A549 (cell line): Measurements from ENCODE around the gene KANSL1. TPM values are rescaled to one million over a fixed set of nuclear protein-coding genes. Genes with fewer than 3 reads are reported as not detected.

ENCODE experiments used
- ATAC-seq, 2 experiments: fragments of 200-7000 bp in 1 of 2; fragments of >200 bp in 1 of 2; cut with Nextera tagmentation in 1 of 2; cut with Tn5 transposase in 1 of 2; 3 replicates each; pipeline versions ENCODE4 v1.8.0 to v1.9.1; 2018 to 2020; ENCODE audit warnings: mild to moderate bottlenecking in 1 of 2, moderate library complexity in 1 of 2
- CTCF ChIA-PET: fragments of 300-600 bp; sonication (Branson Sonifier 250); formaldehyde crosslinking; extraction: SDS; loops from one replicate; lab custom pipeline; 2021; ENCODE audit warnings: antibody characterized with exemption, inconsistent platforms; lab: Yijun Ruan, JAX
- POLR2A ChIA-PET: fragments of 350-600 bp; formaldehyde crosslinking; extraction: SDS; loops from one replicate; lab custom pipeline; 2021; ENCODE audit warnings: antibody characterized with exemption, inconsistent platforms; lab: Yijun Ruan, JAX
- DNase-seq, 2 experiments: peaks; one replicate each; pipeline versions ENCODE4 v3.0.0 to v3.0.0-alpha.2; 2011 to 2016; ENCODE audit warnings: low read depth in 1 of 2, low spot score in 1 of 2
- FAIRE-seq: peaks from 2 replicates; lab custom pipeline; 2011; peaks lifted over from hg19 to GRCh38; lab: Jason Lieb, UNC
- H3K27ac ChIP-seq, 2 experiments: fragments of >200 bp; sonication (Bioruptor Twin); formaldehyde crosslinking; 3 replicates each; pipeline ENCODE4 v1.5.1; 2016 to 2017
- H3K4me1 ChIP-seq: fragments of >200 bp; sonication (Bioruptor Twin); formaldehyde crosslinking; 3 replicates; pipeline ENCODE4 v1.6.1; 2016
- H3K4me2 ChIP-seq: fragments of >200 bp; sonication (Bioruptor Twin); formaldehyde crosslinking; 3 replicates; pipeline ENCODE4 v1.6.1; 2016
- H3K4me3 ChIP-seq: fragments of >200 bp; sonication (Bioruptor Twin); formaldehyde crosslinking; 3 replicates; pipeline ENCODE4 v1.5.1; 2016
- H3K9me3 ChIP-seq: fragments of >200 bp; sonication (Bioruptor Twin); formaldehyde crosslinking; 3 replicates; pipeline ENCODE4 v1.6.1; 2016
- CBX2 ChIP-seq: fragments of 200-600 bp; sonication (generic); IDR thresholded peaks from 2 replicates; pipeline ENCODE4 v1.6.1; 2016; ENCODE audit warnings: low read depth, mild to moderate bottlenecking, borderline replicate concordance
- CBX8 ChIP-seq: fragments of 200-600 bp; sonication (generic); IDR thresholded peaks from 2 replicates; pipeline ENCODE4 v1.6.1; 2016
- EHF ChIP-seq: fragments of 250-450 bp; sonication (Bioruptor Pico); IDR thresholded peaks from 2 replicates; pipeline ENCODE4 v1.5.0; 2020; ENCODE audit warnings: mild to moderate bottlenecking
- FOSB ChIP-seq: fragments of 250-450 bp; sonication (Bioruptor Pico); IDR thresholded peaks from 2 replicates; pipeline ENCODE4 v1.5.0; 2020; ENCODE audit warnings: mild to moderate bottlenecking, moderate library complexity
- FOSL2 ChIP-seq, 2 experiments: fragments of 450-650 bp in 1 of 2; fragments of >200 bp in 1 of 2; sonication (Bioruptor Twin) in 1 of 2; formaldehyde crosslinking; IDR thresholded peaks; 2 replicates each; pipeline versions ENCODE4 v1.5.0 to v1.6.1; 2016 to 2020; ENCODE audit warnings: mild to moderate bottlenecking in 1 of 2, moderate library complexity in 1 of 2
- FOXS1 ChIP-seq: fragments of 250-450 bp; sonication (Bioruptor Pico); IDR thresholded peaks from 2 replicates; pipeline ENCODE4 v1.5.0; 2020; ENCODE audit warnings: mild to moderate bottlenecking, moderate library complexity
- GATA3 ChIP-seq: IDR thresholded peaks from 2 replicates; pipeline ENCODE4 v1.6.1; 2012; ENCODE audit warnings: borderline replicate concordance
- HDAC2 ChIP-seq: fragments of 200-600 bp; sonication (generic); IDR thresholded peaks from 2 replicates; pipeline ENCODE4 v1.6.1; 2016
- HEYL ChIP-seq: fragments of 250-450 bp; sonication (Bioruptor Pico); IDR thresholded peaks from 2 replicates; pipeline ENCODE4 v1.8.0; 2021; ENCODE audit warnings: mild to moderate bottlenecking, moderate library complexity
- HOXA7 ChIP-seq: fragments of 250-450 bp; sonication (Bioruptor Pico); IDR thresholded peaks from 2 replicates; pipeline ENCODE4 v1.5.0; 2020; ENCODE audit warnings: mild to moderate bottlenecking, moderate library complexity
- HOXB5 ChIP-seq: fragments of 250-450 bp; sonication (Bioruptor Pico); IDR thresholded peaks from 2 replicates; pipeline ENCODE4 v1.5.0; 2020; ENCODE audit warnings: mild to moderate bottlenecking, moderate library complexity
- JUN ChIP-seq, 2 experiments: fragments of >200 bp; sonication (Bioruptor Twin); formaldehyde crosslinking; IDR thresholded peaks; 2 replicates in 1 of 2; 3 replicates in 1 of 2; pipeline ENCODE4 v1.6.1; 2016 to 2017
- JUNB ChIP-seq: fragments of >200 bp; sonication (Bioruptor Twin); formaldehyde crosslinking; IDR thresholded peaks from 2 replicates; pipeline ENCODE4 v1.6.1; 2016
- KDM5A ChIP-seq: fragments of 200-600 bp; sonication (generic); IDR thresholded peaks from 2 replicates; pipeline ENCODE4 v1.6.1; 2016; ENCODE audit warnings: antibody characterized with exemption, mild to moderate bottlenecking
- MAFK ChIP-seq: fragments of 450-650 bp; IDR thresholded peaks from 2 replicates; pipeline ENCODE4 v1.6.1; 2014; ENCODE audit not compliant: partially characterized antibody
- MYC ChIP-seq: IDR thresholded peaks from 2 replicates; pipeline ENCODE4 v1.6.1; 2012; ENCODE audit warnings: mild to moderate bottlenecking, inconsistent platforms, low read length, improper control_type of control experiment, borderline replicate concordance
- NFE2L2 ChIP-seq: fragments of 150-350 bp; conservative IDR thresholded peaks from 2 replicates; pipeline ENCODE4 v1.6.1; 2014; ENCODE audit warnings: low read length
- NPAS2 ChIP-seq: fragments of 250-450 bp; sonication (Bioruptor Pico); IDR thresholded peaks from 2 replicates; pipeline ENCODE4 v1.8.0; 2022; ENCODE audit warnings: mild to moderate bottlenecking, moderate library complexity, borderline replicate concordance
- NR3C1 ChIP-seq: fragments of >200 bp; sonication (Bioruptor Twin); formaldehyde crosslinking; IDR thresholded peaks from 3 replicates; pipeline ENCODE4 v1.6.1; 2017
- PHF8 ChIP-seq: fragments of 200-600 bp; sonication (generic); IDR thresholded peaks from 2 replicates; pipeline ENCODE4 v1.6.1; 2016; ENCODE audit warnings: low read depth, mild to moderate bottlenecking, antibody characterized with exemption, moderate library complexity, borderline replicate concordance
- POLR2A ChIP-seq: IDR thresholded peaks from 2 replicates; pipeline ENCODE4 v1.6.1; 2012; ENCODE audit warnings: mild to moderate bottlenecking, low read length
- POLR2AphosphoS2 ChIP-seq: conservative IDR thresholded peaks from 2 replicates; pipeline ENCODE4 v1.6.1; 2012; ENCODE audit warnings: low read length, improper control_type of control experiment, inconsistent platforms
- RARB ChIP-seq: fragments of 250-450 bp; sonication (Bioruptor Pico); IDR thresholded peaks from 2 replicates; pipeline ENCODE4 v1.8.0; 2021; ENCODE audit warnings: mild to moderate bottlenecking, moderate library complexity
- RCOR1 ChIP-seq: fragments of 150-350 bp; IDR thresholded peaks from 2 replicates; pipeline ENCODE4 v1.6.1; 2014; ENCODE audit warnings: antibody characterized with exemption, low read length, low read depth
- RFX5 ChIP-seq: fragments of 450-650 bp; IDR thresholded peaks from 2 replicates; pipeline ENCODE4 v1.7.1; 2014; ENCODE audit warnings: antibody characterized with exemption, mild to moderate bottlenecking, moderate library complexity
- SMC3 ChIP-seq: fragments of >200 bp; sonication (Bioruptor Twin); formaldehyde crosslinking; IDR thresholded peaks from 3 replicates; pipeline ENCODE4 v1.6.1; 2018; ENCODE audit warnings: inconsistent platforms
- TFCP2L1 ChIP-seq: fragments of 250-450 bp; sonication (Bioruptor Pico); IDR thresholded peaks from 2 replicates; pipeline ENCODE4 v1.5.0; 2021; ENCODE audit warnings: mild to moderate bottlenecking
- TP53 ChIP-seq: fragments of 250-450 bp; sonication (Bioruptor Pico); IDR thresholded peaks from 2 replicates; pipeline ENCODE4 v1.5.0; 2021; ENCODE audit warnings: mild to moderate bottlenecking, moderate library complexity
- ZC3H11A ChIP-seq: fragments of 450-650 bp; IDR thresholded peaks from 2 replicates; pipeline ENCODE4 v1.6.1; 2014; ENCODE audit warnings: antibody characterized with exemption, mild to moderate bottlenecking
- ZNF302 ChIP-seq: fragments of 250-450 bp; sonication (Bioruptor Pico); IDR thresholded peaks from 2 replicates; pipeline ENCODE4 v1.9.0; 2021; ENCODE audit warnings: inconsistent platforms, mild to moderate bottlenecking, moderate library complexity
- ZSCAN20 ChIP-seq: fragments of 250-450 bp; sonication (Bioruptor Pico); IDR thresholded peaks from 2 replicates; pipeline ENCODE4 v1.8.0; 2022; ENCODE audit warnings: mild to moderate bottlenecking, moderate library complexity
- WGBS: methylation state at CpG from one replicate; pipeline ENCODE4 v1.1.6; 2017; ENCODE audit errors: missing lambda C conversion rate; 5-methylcytosine and 5-hydroxymethylcytosine counted together
- polyA minus RNA-seq: library from RNA; depleted of rRNA, polyadenylated mRNA; stranded (reverse); fragments of >200 nt; gene quantifications from 2 replicates; pipeline ENCODE4 v1.2.3, GENCODE V29; 2011; rRNA and poly(A)+ RNA removed
- polyA plus RNA-seq, 4 experiments: library from polyadenylated mRNA; depleted of rRNA in 3 of 4; stranded (reverse); fragments of >200 nt; fragmentation: RNase III in 1 of 4; extraction: RNeasy Plus Mini Kit Qiagen cat#74134 plus additional on column Dnase treatment in 1 of 4; gene quantifications; 2 replicates in 3 of 4; 3 replicates in 1 of 4; pipeline ENCODE4 v1.2.3, GENCODE V29; 2011 to 2017
- TF ChIP-seq, protein P1 (sequence below): fragments of 200-600 bp; sonication (generic); IDR thresholded peaks from 2 replicates; pipeline ENCODE4 v1.6.1; 2016; ENCODE audit warnings: antibody characterized with exemption, mild to moderate bottlenecking, moderate library complexity
- TF ChIP-seq, protein P2 (sequence below): fragments of 250-450 bp; sonication (Bioruptor Pico); IDR thresholded peaks from 2 replicates; pipeline ENCODE4 v1.5.0; 2020; ENCODE audit warnings: low read depth, mild to moderate bottlenecking, moderate library complexity
- TF ChIP-seq, protein P3 (sequence below): fragments of 450-650 bp; IDR thresholded peaks from 2 replicates; pipeline ENCODE4 v1.6.1; 2014; ENCODE audit warnings: antibody characterized with exemption
- TF ChIP-seq, protein P4 (sequence below): fragments of >200 bp; sonication (Bioruptor Twin); formaldehyde crosslinking; IDR thresholded peaks from 3 replicates; pipeline ENCODE4 v1.6.1; 2016
- TF ChIP-seq, protein P5 (sequence below): fragments of >200 bp; sonication (Bioruptor Twin); formaldehyde crosslinking; IDR thresholded peaks from 2 replicates; pipeline ENCODE4 v1.6.1; 2016
- TF ChIP-seq, protein P6 (sequence below): IDR thresholded peaks from 2 replicates; pipeline ENCODE4 v1.6.1; 2012

The KANSL1 gene
- polyA plus RNA-seq (2011; rRNA removed) (27.9 and 52.4 TPM in 2 replicates), polyA plus RNA-seq (2017; fragmentation: RNase III; extraction: RNeasy Plus Mini Kit Qiagen cat#74134 plus additional on column Dnase treatment) (21.4 to 26.0 TPM (median 22.6 TPM) in 3 replicates), polyA minus RNA-seq (164 and 170 TPM in 2 replicates)
- polyA plus RNA-seq (2012; cell fraction: cytosol; rRNA removed): 8.6 and 10.8 TPM in 2 replicates
- 28.6 and 58.2 TPM in 2 replicates for polyA plus RNA-seq (2012; cell fraction: nucleus; rRNA removed)

- H3K4me2 ChIP-seq: peak within 1 kb of the TSS; percentile 86
- ATAC-seq (peak; percentile 70 to 84), DNase-seq (peak; percentile 97 to 99), FAIRE-seq (no peak)
- CTCF ChIA-PET: interaction anchor here (0.6 to 2.9 kb wide), 70 partner anchors 9 to 1300 kb away, joined by 3 to 205 read pairs (median 8); no protein-coding TSS in a partner anchor
- H3K9me3 ChIP-seq: no peaks in the 10 kb centered on the region
- peak within 1 kb of the TSS; percentile 65 for H3K4me3 ChIP-seq
- WGBS: 1% methylated on average over 44 of the region's 72 CpGs
- POLR2A ChIA-PET: interaction anchor here (0.5 to 2.3 kb wide), 26 partner anchors 9 to 928 kb away, joined by 3 to 23 read pairs (median 4); no protein-coding TSS in a partner anchor
- peak within 1 kb of the TSS; percentile 90 to 97 for H3K27ac ChIP-seq
- H3K4me1 ChIP-seq: peaks cover 52% of the 10 kb centered on the region
- TF ChIP-seq TFCP2L1 (no peak), NPAS2 (CRISPR knock-in tag) (no peak), EHF (CRISPR knock-in tag) (no peak), SMC3 (peak; percentile 89), RFX5 (no peak), MYC (peak; percentile 88), RCOR1 (no peak), POLR2AphosphoS2 (no peak), KDM5A (no peak), POLR2A (peak; percentile 50; the same call in 1 of the 2 replicates), ZNF302 (CRISPR knock-in tag) (no peak), HOXB5 (CRISPR knock-in tag) (peak; percentile 58; the same call in 1 of the 2 replicates), TP53 (no peak), HEYL (CRISPR knock-in tag) (no peak), MAFK (no peak), ZC3H11A (no peak), JUNB (no peak), JUN (IDR thresholded peaks at IDR 0.05) (peak; percentile 65 to 84; a peak in 4 of 5 replicates), HDAC2 (no peak), NR3C1 (no peak), NFE2L2 (no peak), HOXA7 (CRISPR knock-in tag) (no peak), RARB (CRISPR knock-in tag) (no peak), CBX8 (no peak), FOXS1 (CRISPR knock-in tag) (no peak), GATA3 (no peak), CBX2 (no peak), PHF8 (no peak), FOSB (CRISPR knock-in tag) (no peak), FOSL2 (IDR thresholded peaks at IDR 0.05) (no peak), FOSL2 (CRISPR knock-in tag; IDR thresholded peaks at IDR 0.05) (no peak), ZSCAN20 (CRISPR knock-in tag) (no peak)
- TF ChIP-seq, protein P1, sequence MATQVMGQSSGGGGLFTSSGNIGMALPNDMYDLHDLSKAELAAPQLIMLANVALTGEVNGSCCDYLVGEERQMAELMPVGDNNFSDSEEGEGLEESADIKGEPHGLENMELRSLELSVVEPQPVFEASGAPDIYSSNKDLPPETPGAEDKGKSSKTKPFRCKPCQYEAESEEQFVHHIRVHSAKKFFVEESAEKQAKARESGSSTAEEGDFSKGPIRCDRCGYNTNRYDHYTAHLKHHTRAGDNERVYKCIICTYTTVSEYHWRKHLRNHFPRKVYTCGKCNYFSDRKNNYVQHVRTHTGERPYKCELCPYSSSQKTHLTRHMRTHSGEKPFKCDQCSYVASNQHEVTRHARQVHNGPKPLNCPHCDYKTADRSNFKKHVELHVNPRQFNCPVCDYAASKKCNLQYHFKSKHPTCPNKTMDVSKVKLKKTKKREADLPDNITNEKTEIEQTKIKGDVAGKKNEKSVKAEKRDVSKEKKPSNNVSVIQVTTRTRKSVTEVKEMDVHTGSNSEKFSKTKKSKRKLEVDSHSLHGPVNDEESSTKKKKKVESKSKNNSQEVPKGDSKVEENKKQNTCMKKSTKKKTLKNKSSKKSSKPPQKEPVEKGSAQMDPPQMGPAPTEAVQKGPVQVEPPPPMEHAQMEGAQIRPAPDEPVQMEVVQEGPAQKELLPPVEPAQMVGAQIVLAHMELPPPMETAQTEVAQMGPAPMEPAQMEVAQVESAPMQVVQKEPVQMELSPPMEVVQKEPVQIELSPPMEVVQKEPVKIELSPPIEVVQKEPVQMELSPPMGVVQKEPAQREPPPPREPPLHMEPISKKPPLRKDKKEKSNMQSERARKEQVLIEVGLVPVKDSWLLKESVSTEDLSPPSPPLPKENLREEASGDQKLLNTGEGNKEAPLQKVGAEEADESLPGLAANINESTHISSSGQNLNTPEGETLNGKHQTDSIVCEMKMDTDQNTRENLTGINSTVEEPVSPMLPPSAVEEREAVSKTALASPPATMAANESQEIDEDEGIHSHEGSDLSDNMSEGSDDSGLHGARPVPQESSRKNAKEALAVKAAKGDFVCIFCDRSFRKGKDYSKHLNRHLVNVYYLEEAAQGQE: no peak
- TF ChIP-seq, protein P2, sequence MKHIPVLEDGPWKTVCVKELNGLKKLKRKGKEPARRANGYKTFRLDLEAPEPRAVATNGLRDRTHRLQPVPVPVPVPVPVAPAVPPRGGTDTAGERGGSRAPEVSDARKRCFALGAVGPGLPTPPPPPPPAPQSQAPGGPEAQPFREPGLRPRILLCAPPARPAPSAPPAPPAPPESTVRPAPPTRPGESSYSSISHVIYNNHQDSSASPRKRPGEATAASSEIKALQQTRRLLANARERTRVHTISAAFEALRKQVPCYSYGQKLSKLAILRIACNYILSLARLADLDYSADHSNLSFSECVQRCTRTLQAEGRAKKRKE (CRISPR knock-in tag): no peak
- TF ChIP-seq, protein P3, sequence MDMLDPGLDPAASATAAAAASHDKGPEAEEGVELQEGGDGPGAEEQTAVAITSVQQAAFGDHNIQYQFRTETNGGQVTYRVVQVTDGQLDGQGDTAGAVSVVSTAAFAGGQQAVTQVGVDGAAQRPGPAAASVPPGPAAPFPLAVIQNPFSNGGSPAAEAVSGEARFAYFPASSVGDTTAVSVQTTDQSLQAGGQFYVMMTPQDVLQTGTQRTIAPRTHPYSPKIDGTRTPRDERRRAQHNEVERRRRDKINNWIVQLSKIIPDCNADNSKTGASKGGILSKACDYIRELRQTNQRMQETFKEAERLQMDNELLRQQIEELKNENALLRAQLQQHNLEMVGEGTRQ: no peak
- TF ChIP-seq, protein P4, sequence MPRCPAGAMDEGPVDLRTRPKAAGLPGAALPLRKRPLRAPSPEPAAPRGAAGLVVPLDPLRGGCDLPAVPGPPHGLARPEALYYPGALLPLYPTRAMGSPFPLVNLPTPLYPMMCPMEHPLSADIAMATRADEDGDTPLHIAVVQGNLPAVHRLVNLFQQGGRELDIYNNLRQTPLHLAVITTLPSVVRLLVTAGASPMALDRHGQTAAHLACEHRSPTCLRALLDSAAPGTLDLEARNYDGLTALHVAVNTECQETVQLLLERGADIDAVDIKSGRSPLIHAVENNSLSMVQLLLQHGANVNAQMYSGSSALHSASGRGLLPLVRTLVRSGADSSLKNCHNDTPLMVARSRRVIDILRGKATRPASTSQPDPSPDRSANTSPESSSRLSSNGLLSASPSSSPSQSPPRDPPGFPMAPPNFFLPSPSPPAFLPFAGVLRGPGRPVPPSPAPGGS: no peak; the same call in 1 of the 3 replicates
- TF ChIP-seq, protein P5, sequence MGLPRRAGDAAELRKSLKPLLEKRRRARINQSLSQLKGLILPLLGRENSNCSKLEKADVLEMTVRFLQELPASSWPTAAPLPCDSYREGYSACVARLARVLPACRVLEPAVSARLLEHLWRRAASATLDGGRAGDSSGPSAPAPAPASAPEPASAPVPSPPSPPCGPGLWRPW: no peak
- TF ChIP-seq, protein P6, sequence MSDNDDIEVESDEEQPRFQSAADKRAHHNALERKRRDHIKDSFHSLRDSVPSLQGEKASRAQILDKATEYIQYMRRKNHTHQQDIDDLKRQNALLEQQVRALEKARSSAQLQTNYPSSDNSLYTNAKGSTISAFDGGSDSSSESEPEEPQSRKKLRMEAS: no peak
These were observed at the start of gene KANSL1 for GRCh38 chr17:46193151-46193625. TSS of gene KANSL1 (minus strand) at chr17:46193429. CDS start at chr17:46172143, 21,286 bp downstream.
